ENCODE data around the gene CNTNAP2. TPM values are rescaled to one million over a fixed set of nuclear protein-coding genes. Genes with fewer than 3 reads are reported as not detected.
A peak's percentile ranks its signal among the peaks of the same experiment; 100 is the strongest.

Gene CNTNAP2
- total and polyA plus RNA-seq, 9 of the 15 experiments (the other 6 are each of a cell fraction or from before 2014, with no cell fraction given), result 0.04 to 0.62 (median 0.09) TPM; not detected in 4

GRCh38 chr7:146090023-146090645 is 26.5 kb upstream of the CNTNAP2 start (continued):
- TF ChIP-seq, protein P1, sequence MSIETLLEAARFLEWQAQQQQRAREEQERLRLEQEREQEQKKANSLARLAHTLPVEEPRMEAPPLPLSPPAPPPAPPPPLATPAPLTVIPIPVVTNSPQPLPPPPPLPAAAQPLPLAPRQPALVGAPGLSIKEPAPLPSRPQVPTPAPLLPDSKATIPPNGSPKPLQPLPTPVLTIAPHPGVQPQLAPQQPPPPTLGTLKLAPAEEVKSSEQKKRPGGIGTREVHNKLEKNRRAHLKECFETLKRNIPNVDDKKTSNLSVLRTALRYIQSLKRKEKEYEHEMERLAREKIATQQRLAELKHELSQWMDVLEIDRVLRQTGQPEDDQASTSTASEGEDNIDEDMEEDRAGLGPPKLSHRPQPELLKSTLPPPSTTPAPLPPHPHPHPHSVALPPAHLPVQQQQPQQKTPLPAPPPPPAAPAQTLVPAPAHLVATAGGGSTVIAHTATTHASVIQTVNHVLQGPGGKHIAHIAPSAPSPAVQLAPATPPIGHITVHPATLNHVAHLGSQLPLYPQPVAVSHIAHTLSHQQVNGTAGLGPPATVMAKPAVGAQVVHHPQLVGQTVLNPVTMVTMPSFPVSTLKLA (conservative IDR thresholded peaks at IDR 0.05), result 0 out of 4 replicates have a peak, but pooled peaks of 1 of the 2 experiments have one; percentile 10
- TF ChIP-seq ZNF134 (CRISPR knock-in tag; conservative IDR thresholded peaks at IDR 0.05) (peak; percentile 62; the same call in 1 of the 2 replicates), DACH1 (IDR thresholded peaks at IDR 0.05; ENCODE audit: partially characterized antibody) (peak; percentile 28), TCF7 (IDR thresholded peaks at IDR 0.05; ENCODE audit: borderline replicate concordance) (0 out of 2 replicates have a peak, but pooled peaks have one; percentile 42), FOXJ2 (tag; IDR thresholded peaks at IDR 0.05) (peak; percentile 48; the same call in 1 of the 2 replicates), RAD21 (CRISPR knock-in tag; conservative IDR thresholded peaks at IDR 0.05 in 1 of 2, IDR thresholded peaks at IDR 0.05 in 1 of 2) (peak; percentile 89 to 91), GATAD2B (IDR thresholded peaks at IDR 0.05; ENCODE audit: borderline replicate concordance) (peak; percentile 65; the same call in 1 of the 2 replicates), ZEB2 (IDR thresholded peaks at IDR 0.05) (peak; percentile 80), SMC3 (conservative IDR thresholded peaks at IDR 0.05; ENCODE audit: insufficient read depth, low read depth, low read length) (peak; percentile 65; the same call in 1 of the 2 replicates), ZNF140 (CRISPR knock-in tag; IDR thresholded peaks at IDR 0.05) (no peak), GATA2 (CRISPR knock-in tag; IDR thresholded peaks at IDR 0.05) (peak; percentile 62; the same call in 1 of the 2 replicates), ZNF445 (CRISPR knock-in tag; IDR thresholded peaks at IDR 0.05; ENCODE audit: low read depth) (no peak)
- TF ChIP-seq, protein P2, sequence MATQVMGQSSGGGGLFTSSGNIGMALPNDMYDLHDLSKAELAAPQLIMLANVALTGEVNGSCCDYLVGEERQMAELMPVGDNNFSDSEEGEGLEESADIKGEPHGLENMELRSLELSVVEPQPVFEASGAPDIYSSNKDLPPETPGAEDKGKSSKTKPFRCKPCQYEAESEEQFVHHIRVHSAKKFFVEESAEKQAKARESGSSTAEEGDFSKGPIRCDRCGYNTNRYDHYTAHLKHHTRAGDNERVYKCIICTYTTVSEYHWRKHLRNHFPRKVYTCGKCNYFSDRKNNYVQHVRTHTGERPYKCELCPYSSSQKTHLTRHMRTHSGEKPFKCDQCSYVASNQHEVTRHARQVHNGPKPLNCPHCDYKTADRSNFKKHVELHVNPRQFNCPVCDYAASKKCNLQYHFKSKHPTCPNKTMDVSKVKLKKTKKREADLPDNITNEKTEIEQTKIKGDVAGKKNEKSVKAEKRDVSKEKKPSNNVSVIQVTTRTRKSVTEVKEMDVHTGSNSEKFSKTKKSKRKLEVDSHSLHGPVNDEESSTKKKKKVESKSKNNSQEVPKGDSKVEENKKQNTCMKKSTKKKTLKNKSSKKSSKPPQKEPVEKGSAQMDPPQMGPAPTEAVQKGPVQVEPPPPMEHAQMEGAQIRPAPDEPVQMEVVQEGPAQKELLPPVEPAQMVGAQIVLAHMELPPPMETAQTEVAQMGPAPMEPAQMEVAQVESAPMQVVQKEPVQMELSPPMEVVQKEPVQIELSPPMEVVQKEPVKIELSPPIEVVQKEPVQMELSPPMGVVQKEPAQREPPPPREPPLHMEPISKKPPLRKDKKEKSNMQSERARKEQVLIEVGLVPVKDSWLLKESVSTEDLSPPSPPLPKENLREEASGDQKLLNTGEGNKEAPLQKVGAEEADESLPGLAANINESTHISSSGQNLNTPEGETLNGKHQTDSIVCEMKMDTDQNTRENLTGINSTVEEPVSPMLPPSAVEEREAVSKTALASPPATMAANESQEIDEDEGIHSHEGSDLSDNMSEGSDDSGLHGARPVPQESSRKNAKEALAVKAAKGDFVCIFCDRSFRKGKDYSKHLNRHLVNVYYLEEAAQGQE (IDR thresholded peaks at IDR 0.05; ENCODE audit: borderline replicate concordance), result peak; percentile 57; the same call in 1 of the 2 replicates
- TF ChIP-seq, protein P2 (CRISPR knock-in tag; IDR thresholded peaks at IDR 0.05; ENCODE audit: low read depth), result no peak
- TF ChIP-seq, protein P3, sequence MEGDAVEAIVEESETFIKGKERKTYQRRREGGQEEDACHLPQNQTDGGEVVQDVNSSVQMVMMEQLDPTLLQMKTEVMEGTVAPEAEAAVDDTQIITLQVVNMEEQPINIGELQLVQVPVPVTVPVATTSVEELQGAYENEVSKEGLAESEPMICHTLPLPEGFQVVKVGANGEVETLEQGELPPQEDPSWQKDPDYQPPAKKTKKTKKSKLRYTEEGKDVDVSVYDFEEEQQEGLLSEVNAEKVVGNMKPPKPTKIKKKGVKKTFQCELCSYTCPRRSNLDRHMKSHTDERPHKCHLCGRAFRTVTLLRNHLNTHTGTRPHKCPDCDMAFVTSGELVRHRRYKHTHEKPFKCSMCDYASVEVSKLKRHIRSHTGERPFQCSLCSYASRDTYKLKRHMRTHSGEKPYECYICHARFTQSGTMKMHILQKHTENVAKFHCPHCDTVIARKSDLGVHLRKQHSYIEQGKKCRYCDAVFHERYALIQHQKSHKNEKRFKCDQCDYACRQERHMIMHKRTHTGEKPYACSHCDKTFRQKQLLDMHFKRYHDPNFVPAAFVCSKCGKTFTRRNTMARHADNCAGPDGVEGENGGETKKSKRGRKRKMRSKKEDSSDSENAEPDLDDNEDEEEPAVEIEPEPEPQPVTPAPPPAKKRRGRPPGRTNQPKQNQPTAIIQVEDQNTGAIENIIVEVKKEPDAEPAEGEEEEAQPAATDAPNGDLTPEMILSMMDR (IDR thresholded peaks at IDR 0.05 in 2 of 3, conservative IDR thresholded peaks at IDR 0.05 in 1 of 3; ENCODE audit: insufficient read depth in 2 of 3, low read depth in 1 of 3, low read length in 3 of 3), result peak; percentile 75 to 87 (median 75)
